ENCODE data around the gene MEGF11. TPM values are rescaled to one million over a fixed set of nuclear protein-coding genes. Genes with fewer than 3 reads are reported as not detected.
"Not testable (repeated sequence)": the region's sequence is repeated elsewhere in the genome, so short reads cannot be mapped to it uniquely, and the experiment has no call there.

The MEGF11 gene
- total RNA-seq, 3 donors from 2014 or later (not counting 1 experiment from before 2014, with no cell fraction given) = not detected

DNA sequence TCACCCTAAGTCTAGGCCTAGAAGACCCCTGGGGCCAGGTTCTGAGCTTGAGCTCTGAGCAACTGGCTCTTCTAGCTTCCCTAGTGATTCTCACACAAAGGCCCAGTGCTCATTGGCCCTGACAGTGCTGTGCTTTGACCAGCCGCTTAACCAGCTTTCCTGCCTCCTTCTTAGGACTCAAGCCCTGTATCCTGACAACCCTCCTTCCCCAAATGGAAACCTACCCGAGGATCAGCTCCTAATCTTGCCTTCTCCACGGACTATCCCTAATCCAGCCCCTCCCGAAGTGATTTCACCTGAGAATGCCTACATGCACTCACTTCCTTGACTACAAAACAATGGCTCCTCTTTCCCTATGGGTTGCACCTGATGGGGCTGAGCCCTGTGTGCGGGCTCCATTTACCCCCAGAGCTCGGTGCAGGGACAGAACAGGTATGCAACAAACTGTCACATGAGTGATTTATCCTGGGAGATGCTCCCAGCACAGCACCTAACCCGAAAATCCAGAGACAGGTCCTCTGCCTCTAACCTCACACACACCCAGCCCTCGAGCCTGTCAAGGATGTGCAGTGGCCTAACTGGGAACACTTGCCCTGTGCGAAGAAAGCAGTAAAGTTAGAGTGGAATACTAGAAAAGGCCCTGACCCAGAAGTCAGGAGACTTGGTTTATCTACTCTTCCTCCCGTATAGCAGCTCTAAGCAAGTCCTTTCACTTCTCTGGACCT is 2.3 kb downstream of the MEGF11 start:
- intact Hi-C loops (cut with micrococcal nuclease) = no loop called here
- Histone ChIP-seq H3K36me3 (ENCODE audit: control insufficient read depth, insufficient read depth, low read length) (no peaks in the 10 kb centered on the region), H3K4me3 (ENCODE audit: low read length) (no peak overlapping the region), H3K9me3 (ENCODE audit: control insufficient read depth, insufficient read depth, low read length) (no peaks in the 10 kb centered on the region), H3K4me1 (ENCODE audit: control insufficient read depth, insufficient read depth, low read length) (peaks cover 26% of the 10 kb centered on the region), H3K27ac (ENCODE audit: low read length) (no peak overlapping the region), H3K27me3 (ENCODE audit: control insufficient read depth, insufficient read depth, low read length) (peaks cover 45% of the 10 kb centered on the region)
- ATAC-seq = no peak
- Mint-ChIP-seq H3K27me3 (ENCODE audit: low read depth in 2 of 2) (peaks cover 56 to 63% of the 10 kb centered on the region in 2 donors), H3K36me3 (no peaks in the 10 kb centered on the region), H3K4me3 (peak overlapping the region; percentile 63), H3K27ac (no peak overlapping the region), H3K4me1 (peaks cover 15 to 20% of the 10 kb centered on the region in 2 donors), H3K9me3 (no peaks in the 10 kb centered on the region)
- no peak for DNase-seq
- TF ChIP-seq, protein P1, sequence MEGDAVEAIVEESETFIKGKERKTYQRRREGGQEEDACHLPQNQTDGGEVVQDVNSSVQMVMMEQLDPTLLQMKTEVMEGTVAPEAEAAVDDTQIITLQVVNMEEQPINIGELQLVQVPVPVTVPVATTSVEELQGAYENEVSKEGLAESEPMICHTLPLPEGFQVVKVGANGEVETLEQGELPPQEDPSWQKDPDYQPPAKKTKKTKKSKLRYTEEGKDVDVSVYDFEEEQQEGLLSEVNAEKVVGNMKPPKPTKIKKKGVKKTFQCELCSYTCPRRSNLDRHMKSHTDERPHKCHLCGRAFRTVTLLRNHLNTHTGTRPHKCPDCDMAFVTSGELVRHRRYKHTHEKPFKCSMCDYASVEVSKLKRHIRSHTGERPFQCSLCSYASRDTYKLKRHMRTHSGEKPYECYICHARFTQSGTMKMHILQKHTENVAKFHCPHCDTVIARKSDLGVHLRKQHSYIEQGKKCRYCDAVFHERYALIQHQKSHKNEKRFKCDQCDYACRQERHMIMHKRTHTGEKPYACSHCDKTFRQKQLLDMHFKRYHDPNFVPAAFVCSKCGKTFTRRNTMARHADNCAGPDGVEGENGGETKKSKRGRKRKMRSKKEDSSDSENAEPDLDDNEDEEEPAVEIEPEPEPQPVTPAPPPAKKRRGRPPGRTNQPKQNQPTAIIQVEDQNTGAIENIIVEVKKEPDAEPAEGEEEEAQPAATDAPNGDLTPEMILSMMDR (IDR thresholded peaks at IDR 0.05) = no peak
- WGBS (ENCODE audit: insufficient coverage) = 72% methylated on average over 9 of the region's 10 CpGs

DNA sequence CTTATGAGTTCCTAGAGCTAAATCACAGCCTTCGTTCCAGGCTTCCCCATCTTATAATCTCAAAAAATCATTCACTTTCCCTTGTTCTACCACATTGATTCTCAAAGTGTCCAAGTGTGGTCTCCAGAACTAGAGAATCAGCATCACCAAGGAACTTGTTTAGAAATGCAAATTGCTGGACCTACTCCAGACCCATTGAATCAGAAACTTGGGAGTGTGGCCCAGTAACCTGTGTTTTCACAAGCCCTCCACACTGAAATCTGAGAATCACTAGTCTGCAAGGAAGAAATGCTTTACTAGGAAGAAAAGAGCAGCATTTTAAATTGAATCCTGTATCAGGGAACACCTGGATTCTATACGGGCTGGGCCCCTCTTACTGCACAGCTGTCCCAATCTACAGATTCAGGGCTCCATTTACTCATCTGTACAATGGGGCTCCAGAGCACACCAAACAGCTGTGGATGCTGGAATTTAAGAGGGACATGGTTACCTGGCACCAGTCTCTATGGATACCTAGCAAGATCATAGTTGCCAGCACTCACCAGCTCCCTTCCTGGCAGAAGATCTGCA is 3.9 kb downstream of the MEGF11 start:
- TF ChIP-seq, protein P1 (IDR thresholded peaks at IDR 0.05) = no peak
- peaks cover 15 to 19% of the 10 kb centered on the region in 2 donors for H3K4me1 Mint-ChIP-seq
- H3K27ac Mint-ChIP-seq = no peak overlapping the region
- no peak overlapping the region for H3K4me3 ChIP-seq (ENCODE audit: low read length)
- no peak for DNase-seq
- no peak for ATAC-seq
- no peaks in the 10 kb centered on the region for H3K36me3 Mint-ChIP-seq
- WGBS (ENCODE audit: insufficient coverage) = 88% methylated on average over 2 of the region's 2 CpGs
- peaks cover 26% of the 10 kb centered on the region for H3K4me1 ChIP-seq (ENCODE audit: control insufficient read depth, insufficient read depth, low read length)
- peak overlapping the region; percentile 17 for H3K4me3 Mint-ChIP-seq
- no peak overlapping the region for H3K27ac ChIP-seq (ENCODE audit: low read length)
- peaks cover 45 to 53% of the 10 kb centered on the region in 2 donors for H3K27me3 Mint-ChIP-seq (ENCODE audit: low read depth in 2 of 2)
- H3K36me3 ChIP-seq (ENCODE audit: control insufficient read depth, insufficient read depth, low read length) = no peaks in the 10 kb centered on the region
- no peaks in the 10 kb centered on the region for H3K9me3 ChIP-seq (ENCODE audit: control insufficient read depth, insufficient read depth, low read length)
- H3K9me3 Mint-ChIP-seq = no peaks in the 10 kb centered on the region
- intact Hi-C loops (cut with micrococcal nuclease) = no loop called here
- peaks cover 31% of the 10 kb centered on the region for H3K27me3 ChIP-seq (ENCODE audit: control insufficient read depth, insufficient read depth, low read length)

DNA sequence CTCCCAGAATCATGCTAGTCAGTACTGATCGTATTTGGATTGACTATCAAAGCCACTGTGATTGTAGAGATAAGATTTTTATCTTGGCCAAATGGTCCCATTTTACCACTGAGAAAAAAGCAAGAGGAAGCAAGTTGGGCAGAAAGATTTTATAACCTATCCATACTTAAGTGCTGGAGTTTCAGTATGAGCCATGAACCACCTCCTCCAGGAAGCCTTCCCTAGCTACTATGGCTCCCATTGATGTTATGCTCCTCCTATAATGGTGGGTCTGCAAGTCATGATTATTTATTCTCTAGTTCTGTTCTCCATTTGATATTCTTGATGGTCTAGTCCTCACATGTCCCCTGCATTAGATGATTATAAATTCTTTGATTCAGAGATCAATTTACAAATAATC is 6.6 kb downstream of the MEGF11 start:
- no peak overlapping the region for H3K27ac Mint-ChIP-seq
- 60% methylated on average over 1 of the region's 1 CpG for WGBS (ENCODE audit: insufficient coverage)
- Histone ChIP-seq H3K27me3 (ENCODE audit: control insufficient read depth, insufficient read depth, low read length) (peaks cover 17% of the 10 kb centered on the region), H3K27ac (ENCODE audit: low read length) (no peak overlapping the region), H3K4me1 (ENCODE audit: control insufficient read depth, insufficient read depth, low read length) (peaks cover 6% of the 10 kb centered on the region), H3K4me3 (ENCODE audit: low read length) (no peak overlapping the region), H3K9me3 (ENCODE audit: control insufficient read depth, insufficient read depth, low read length) (no peaks in the 10 kb centered on the region), H3K36me3 (ENCODE audit: control insufficient read depth, insufficient read depth, low read length) (no peaks in the 10 kb centered on the region)
- no peak for ATAC-seq
- H3K27me3 Mint-ChIP-seq (ENCODE audit: low read depth in 2 of 2) = peaks cover 37 to 43% of the 10 kb centered on the region in 2 donors
- no peak overlapping the region for H3K4me3 Mint-ChIP-seq
- H3K36me3 Mint-ChIP-seq = no peaks in the 10 kb centered on the region
- peaks cover 0 to 15% of the 10 kb centered on the region in 2 donors for H3K4me1 Mint-ChIP-seq
- H3K9me3 Mint-ChIP-seq = no peaks in the 10 kb centered on the region
- intact Hi-C loops (cut with micrococcal nuclease) = no loop called here
- TF ChIP-seq, protein P1 (IDR thresholded peaks at IDR 0.05) = no peak
- DNase-seq = no peak

DNA sequence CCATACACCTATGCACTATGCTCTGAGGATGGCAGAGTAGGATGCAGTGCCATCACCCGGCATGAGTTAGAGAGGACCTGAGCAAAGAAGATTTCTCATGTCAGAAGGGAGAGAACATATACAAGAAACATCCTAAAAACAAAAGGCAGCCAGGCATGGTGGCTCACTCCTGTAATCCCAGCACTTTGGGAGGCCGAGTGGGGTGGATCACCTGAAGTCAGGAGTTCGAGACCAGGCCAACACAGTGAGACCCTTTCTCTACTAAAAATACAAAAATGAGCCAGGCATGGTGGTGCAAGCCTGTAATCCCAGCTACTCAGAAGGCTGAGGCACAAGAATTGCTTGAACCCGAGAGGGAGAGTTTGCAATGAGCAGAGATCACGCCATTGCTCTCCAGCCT is 7.7 kb downstream of the MEGF11 start:
- H3K27ac Mint-ChIP-seq; H3K36me3 Mint-ChIP-seq; H3K36me3 ChIP-seq (ENCODE audit: control insufficient read depth, insufficient read depth, low read length); DNase-seq; H3K4me3 Mint-ChIP-seq; ATAC-seq; H3K9me3 ChIP-seq (ENCODE audit: control insufficient read depth, insufficient read depth, low read length); H3K9me3 Mint-ChIP-seq; H3K4me3 ChIP-seq (ENCODE audit: low read length); intact Hi-C loops (cut with micrococcal nuclease); H3K27me3 ChIP-seq (ENCODE audit: control insufficient read depth, insufficient read depth, low read length); H3K4me1 ChIP-seq (ENCODE audit: control insufficient read depth, insufficient read depth, low read length); H3K27ac ChIP-seq (ENCODE audit: low read length): not testable (repeated sequence)
- H3K27me3 Mint-ChIP-seq (ENCODE audit: low read depth in 2 of 2) = peaks cover 34 to 36% of the 10 kb centered on the region in 2 donors
- peaks cover 0 to 10% of the 10 kb centered on the region in 2 donors for H3K4me1 Mint-ChIP-seq
- WGBS (ENCODE audit: insufficient coverage) = 86% methylated on average over 5 of the region's 5 CpGs
